AG09319 (cell line): ENCODE data around the gene VAMP5.
A peak's percentile ranks its signal among the peaks of the same experiment; 100 is the strongest.

Source experiments
- DNase-seq: peaks from one replicate; pipeline ENCODE4 v3.0.0-alpha.2; 2010; ENCODE audit warnings: low read depth; ENCODE audit errors: extremely low read depth
- CTCF ChIP-seq: IDR thresholded peaks from 2 replicates; pipeline ENCODE4 v1.5.1; 2011; ENCODE audit warnings: low read depth, mild to moderate bottlenecking, inconsistent platforms, low read length, moderate library complexity

VAMP5 gene

DNA sequence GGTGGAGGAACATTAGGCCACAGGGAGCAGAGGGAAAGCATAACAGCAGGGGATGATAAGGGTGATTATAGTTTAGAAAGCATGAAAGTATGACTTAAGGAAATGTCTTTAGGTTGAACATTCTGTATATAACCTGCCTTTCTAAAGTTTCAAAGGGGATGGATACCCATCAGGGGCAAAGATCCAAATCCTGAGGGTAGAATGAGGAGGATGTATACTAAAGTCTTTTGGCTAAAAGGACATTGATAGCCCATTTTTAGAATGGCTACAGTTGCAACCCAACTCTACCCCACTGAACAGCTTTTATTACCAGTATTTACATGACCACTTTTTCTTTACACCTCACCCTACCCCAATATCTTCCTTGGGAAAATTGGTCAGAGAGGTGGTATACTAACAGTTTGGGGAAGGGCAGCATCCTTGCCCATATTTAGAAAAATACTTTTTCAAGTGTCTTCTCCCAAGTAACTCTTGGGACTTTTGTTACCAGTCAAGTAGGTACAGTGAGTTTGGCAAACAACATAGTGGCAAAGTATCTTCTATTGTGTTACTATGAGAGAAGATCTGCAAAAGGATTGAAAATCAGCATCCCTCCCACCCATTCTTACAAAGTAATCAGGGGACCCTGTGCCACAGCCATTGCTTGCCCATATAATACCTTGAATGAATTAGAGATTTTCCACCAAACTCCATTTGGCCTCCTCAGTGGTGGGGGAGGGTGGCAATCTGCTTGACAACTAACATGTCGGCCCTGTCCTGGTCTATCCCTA is 37.0 kb upstream of the VAMP5 start:
- no peak for TF ChIP-seq CTCF
- DNase-seq: no peak

DNA sequence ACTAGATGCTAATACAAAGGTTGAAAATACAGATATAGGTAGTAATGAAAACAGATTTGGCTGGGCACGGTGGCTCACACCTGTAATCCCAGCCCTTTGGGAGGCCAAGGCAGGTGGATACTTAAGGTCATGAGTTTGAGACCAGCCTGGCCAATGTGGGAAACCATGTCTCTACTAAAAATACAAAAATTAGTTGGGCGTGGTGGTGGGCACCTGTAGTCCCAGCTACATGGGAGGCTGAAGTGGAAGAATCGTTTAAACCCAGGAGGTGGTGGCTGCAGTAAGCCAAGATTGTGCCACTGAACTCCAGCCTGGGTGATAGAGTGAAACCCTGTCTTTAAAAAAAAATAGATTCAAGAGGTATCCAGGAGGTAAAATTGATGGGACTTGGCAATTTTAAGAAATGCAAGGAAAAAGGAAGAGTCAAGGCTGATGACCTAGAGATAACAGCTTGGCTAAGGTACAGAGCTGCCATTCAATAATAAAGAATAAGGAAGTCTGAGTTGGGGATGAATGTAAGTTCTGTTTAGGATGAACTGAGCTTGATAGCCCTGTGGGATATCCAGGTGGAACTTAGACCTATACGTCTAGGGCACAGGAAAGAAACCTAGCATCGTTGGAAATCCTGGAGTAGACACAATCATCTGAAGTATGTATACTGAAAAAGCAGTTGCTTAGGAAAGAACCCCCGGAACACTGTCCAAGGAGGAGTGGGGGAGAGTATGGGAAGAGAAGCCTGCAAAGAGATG is 36.2 kb upstream of the VAMP5 start:
- TF ChIP-seq CTCF: no peak
- no peak for DNase-seq

DNA sequence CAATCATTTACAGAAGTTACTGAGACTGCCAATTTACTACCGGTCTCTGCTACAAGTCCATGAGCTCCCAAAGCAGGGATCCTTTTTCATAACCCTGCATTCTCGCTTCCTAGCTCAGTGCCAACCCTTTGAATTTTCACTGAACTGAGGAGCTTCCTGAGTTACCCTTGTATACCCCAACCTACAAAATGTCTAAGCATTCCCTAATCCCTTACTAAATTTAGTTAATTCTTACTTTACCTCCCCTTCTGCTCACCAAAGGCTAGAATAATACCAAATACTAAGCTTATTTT is 35.7 kb upstream of the VAMP5 start:
- DNase-seq: no peak
- no peak for TF ChIP-seq CTCF

DNA sequence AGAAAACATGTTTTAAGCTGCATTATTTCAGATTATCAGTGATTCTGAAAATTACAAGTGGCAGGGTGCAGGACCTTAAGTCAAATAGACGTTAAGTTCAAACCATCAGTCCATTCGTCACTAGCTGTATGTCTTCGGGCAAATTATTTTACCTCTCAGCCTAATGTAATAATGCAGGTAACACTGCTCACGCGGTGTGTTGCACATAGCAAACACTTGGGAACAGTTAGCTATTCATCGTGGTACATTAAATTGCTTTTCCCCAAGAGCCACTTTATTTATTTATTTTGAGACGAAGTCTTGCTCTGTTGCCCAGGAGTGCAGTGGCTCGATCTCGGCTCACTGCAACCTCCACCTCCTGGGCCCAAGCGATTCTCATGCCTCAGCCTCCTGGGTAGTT is 35.1 kb upstream of the VAMP5 start:
- TF ChIP-seq CTCF: no peak

GRCh38 chr2:85549826-85550225 is 34.4 kb upstream of the VAMP5 start:
- peak; percentile 81 for DNase-seq
- no peak for TF ChIP-seq CTCF

More for the DNA sequence above, 35.1 kb upstream of the VAMP5 start:
- DNase-seq: no peak

- no peak for DNase-seq
- TF ChIP-seq CTCF: no peak
These were observed 33.7 kb upstream of the VAMP5 start for GRCh38 chr2:85550486-85550885.
